Measurements from ENCODE around the gene TAGAP. TPM values are rescaled to one million over a fixed set of nuclear protein-coding genes. Genes with fewer than 3 reads are reported as not detected.
"Not testable (repeated sequence)": the region's sequence is repeated elsewhere in the genome, so short reads cannot be mapped to it uniquely, and the experiment has no call there.

Gene TAGAP
- total RNA-seq, 1 donor from 2014 or later: 9.2 TPM

DNA sequence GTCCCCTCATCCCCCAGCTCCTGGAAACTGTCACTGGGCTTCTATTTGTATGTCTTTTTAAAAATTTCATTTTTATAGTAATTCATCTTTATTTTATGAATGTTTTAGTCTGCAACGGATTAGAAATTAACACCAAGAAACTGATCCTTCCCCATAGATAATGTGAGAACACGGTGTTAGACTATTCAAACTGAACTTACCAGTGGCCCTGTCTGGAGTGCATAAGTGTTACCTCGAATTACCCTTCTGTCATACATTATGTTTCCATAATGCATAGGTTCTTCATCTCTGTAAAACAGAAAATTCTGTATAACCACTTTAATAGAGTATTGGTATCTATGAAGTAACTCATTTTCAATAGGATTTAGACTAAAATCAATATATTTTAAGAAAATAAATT lies 51.2 kb downstream of the TAGAP start:
- TF ChIP-seq, protein P1, sequence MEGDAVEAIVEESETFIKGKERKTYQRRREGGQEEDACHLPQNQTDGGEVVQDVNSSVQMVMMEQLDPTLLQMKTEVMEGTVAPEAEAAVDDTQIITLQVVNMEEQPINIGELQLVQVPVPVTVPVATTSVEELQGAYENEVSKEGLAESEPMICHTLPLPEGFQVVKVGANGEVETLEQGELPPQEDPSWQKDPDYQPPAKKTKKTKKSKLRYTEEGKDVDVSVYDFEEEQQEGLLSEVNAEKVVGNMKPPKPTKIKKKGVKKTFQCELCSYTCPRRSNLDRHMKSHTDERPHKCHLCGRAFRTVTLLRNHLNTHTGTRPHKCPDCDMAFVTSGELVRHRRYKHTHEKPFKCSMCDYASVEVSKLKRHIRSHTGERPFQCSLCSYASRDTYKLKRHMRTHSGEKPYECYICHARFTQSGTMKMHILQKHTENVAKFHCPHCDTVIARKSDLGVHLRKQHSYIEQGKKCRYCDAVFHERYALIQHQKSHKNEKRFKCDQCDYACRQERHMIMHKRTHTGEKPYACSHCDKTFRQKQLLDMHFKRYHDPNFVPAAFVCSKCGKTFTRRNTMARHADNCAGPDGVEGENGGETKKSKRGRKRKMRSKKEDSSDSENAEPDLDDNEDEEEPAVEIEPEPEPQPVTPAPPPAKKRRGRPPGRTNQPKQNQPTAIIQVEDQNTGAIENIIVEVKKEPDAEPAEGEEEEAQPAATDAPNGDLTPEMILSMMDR (IDR thresholded peaks at IDR 0.05): no peak
- intact Hi-C loops (cut with DNase I): no loop called here
- no peak for DNase-seq (ENCODE audit: low spot score in 2 of 2)

DNA sequence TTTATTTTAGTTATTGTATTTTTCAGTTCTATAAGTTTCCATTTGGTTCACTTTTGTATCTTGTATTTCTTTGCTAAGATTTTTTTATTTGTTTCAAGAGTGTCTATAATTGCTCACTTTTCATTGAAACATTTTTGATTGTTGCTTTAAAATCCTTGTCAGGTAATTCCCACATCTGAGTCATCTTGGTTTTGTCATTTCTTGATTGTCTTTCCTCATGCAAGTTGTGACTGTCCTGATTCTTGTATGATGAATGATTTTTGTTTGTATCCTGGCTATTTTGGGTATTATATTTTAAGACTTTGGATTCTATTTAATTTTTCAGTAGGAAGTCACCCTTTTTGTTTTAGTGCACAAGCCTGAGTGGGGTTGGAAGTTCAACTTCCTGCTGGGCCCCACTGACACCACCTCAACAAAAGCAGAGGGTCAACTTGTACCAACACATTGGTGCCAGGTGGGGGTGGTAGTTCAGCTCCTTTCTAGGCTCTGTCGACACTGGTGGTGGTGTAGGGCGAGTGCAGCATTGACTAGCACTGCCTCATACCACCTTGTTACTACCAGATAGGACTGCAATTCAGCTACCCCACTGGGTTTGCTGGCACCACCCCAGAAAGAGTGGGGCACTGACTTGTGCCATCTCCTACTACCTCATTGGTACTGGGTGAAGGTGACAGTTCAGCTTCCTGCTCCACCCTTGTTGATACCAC lies 53.6 kb downstream of the TAGAP start:
- intact Hi-C loops (cut with DNase I): no loop called here
- TF ChIP-seq, protein P1 (IDR thresholded peaks at IDR 0.05): no peak
- Histone ChIP-seq H3K4me3 (no peak overlapping the region), H3K4me1 (no peaks in the 10 kb centered on the region), H3K36me3 (peaks cover 0 to 19% of the 10 kb centered on the region in 2 donors), H3K27ac (no peak overlapping the region), H3K9me3 (peaks cover 8 to 26% of the 10 kb centered on the region in 2 donors), H3K27me3 (no peaks in the 10 kb centered on the region)
- DNase-seq (ENCODE audit: low spot score in 2 of 2): no peak

More for the DNA sequence above, 51.2 kb downstream of the TAGAP start:
- Histone ChIP-seq H3K27me3 (no peaks in the 10 kb centered on the region), H3K36me3 (peaks cover 0 to 19% of the 10 kb centered on the region in 2 donors), H3K27ac (no peak overlapping the region), H3K4me3 (no peak overlapping the region), H3K4me1 (no peaks in the 10 kb centered on the region), H3K9me3 (peaks cover 8 to 15% of the 10 kb centered on the region in 2 donors)

DNA sequence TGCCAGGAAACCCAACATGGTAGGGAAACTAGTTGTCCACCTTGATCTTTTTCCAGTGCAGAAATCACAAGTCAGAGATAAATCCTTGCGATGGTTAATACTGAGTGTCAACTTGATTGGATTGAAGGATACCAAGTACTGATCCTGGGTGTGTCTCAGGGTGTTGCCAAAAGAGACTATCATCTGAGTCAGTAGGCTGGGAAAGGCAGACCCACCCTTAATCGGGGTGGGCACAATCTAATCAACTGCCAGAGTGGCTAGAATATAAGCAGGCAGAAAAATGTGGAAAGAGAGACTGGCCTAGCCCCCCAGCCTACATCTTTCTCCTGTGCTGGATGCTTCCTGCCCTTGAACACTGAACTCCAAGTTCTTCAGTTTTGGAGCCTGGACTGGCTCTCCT lies 55.1 kb downstream of the TAGAP start:
- H3K27me3 ChIP-seq; intact Hi-C loops (cut with DNase I); H3K4me3 ChIP-seq; H3K4me1 ChIP-seq; DNase-seq (ENCODE audit: low spot score in 2 of 2); H3K27ac ChIP-seq: not testable (repeated sequence)
- Histone ChIP-seq H3K36me3 (peaks cover 0 to 19% of the 10 kb centered on the region in 2 donors), H3K9me3 (peaks cover 8 to 26% of the 10 kb centered on the region in 2 donors)

DNA sequence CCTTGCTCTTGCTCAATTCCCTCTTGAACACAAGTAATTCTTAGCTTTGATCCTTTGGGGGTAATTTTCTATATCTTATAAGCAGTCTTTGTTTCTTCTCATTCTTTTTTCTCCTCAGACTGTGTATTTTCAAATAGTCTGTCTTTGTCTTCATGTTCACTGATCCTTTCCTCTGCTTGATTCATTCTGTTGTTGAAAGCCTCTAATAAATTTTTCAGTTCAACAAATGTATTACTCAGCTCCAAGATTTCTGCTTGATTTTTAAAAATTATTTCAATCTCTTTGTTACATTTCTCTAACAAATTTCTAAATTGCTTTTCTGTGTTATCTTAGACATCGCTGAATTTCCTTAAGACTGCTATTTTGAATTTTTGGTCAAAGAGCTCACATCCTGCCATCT lies 56.3 kb downstream of the TAGAP start:
- TF ChIP-seq, protein P1 (IDR thresholded peaks at IDR 0.05): no peak
- no peak overlapping the region for H3K27ac ChIP-seq
- intact Hi-C loops (cut with DNase I): no loop called here
- H3K4me3 ChIP-seq: no peak overlapping the region
- DNase-seq (ENCODE audit: low spot score in 2 of 2): no peak
- H3K9me3 ChIP-seq: peaks cover 8 to 26% of the 10 kb centered on the region in 2 donors
- H3K4me1 ChIP-seq: no peaks in the 10 kb centered on the region
- H3K27me3 ChIP-seq: no peaks in the 10 kb centered on the region
- H3K36me3 ChIP-seq: peaks cover 0 to 14% of the 10 kb centered on the region in 2 donors

DNA sequence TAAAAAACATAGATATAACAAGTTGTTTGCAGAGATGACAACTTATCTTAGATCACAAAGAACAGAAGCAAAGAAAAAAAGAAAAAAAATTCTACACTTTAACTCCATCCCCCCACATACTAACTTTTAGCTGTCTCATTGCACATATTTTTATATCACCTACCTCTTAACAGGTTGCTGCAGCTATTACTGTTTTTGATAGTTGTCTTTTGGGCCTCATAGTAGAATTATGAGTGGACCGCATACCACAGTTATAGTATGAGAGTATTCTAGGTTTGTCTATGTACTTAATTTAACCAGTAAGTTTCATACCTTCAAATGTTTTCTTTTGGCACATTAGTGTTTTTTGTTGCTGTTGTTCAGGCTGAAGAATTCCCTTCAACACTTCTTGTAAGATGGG lies 57.1 kb downstream of the TAGAP start:
- H3K9me3 ChIP-seq: peaks cover 8 to 26% of the 10 kb centered on the region in 2 donors
- no peak for DNase-seq (ENCODE audit: low spot score in 2 of 2)
- intact Hi-C loops (cut with DNase I): no loop called here
- TF ChIP-seq, protein P1 (IDR thresholded peaks at IDR 0.05): no peak
- peaks cover 0 to 6% of the 10 kb centered on the region in 2 donors for H3K36me3 ChIP-seq
- H3K27ac ChIP-seq: no peak overlapping the region
- H3K4me1 ChIP-seq: no peaks in the 10 kb centered on the region
- no peak overlapping the region for H3K4me3 ChIP-seq
- H3K27me3 ChIP-seq: no peaks in the 10 kb centered on the region

Other genes starting within 250 kb of the TAGAP start
- 49.7 TPM for gene EZR, start 225.6 kb downstream of the TAGAP start, total RNA-seq
- gene RSPH3, start 44.8 kb downstream of the TAGAP start, total RNA-seq: 8.8 TPM
- gene FNDC1, start 124.4 kb upstream of the TAGAP start, total RNA-seq: 0.11 TPM

Measured in ascending aorta (tissue), 2 donors.